ENCODE results near the gene INPP4A.

DNA sequence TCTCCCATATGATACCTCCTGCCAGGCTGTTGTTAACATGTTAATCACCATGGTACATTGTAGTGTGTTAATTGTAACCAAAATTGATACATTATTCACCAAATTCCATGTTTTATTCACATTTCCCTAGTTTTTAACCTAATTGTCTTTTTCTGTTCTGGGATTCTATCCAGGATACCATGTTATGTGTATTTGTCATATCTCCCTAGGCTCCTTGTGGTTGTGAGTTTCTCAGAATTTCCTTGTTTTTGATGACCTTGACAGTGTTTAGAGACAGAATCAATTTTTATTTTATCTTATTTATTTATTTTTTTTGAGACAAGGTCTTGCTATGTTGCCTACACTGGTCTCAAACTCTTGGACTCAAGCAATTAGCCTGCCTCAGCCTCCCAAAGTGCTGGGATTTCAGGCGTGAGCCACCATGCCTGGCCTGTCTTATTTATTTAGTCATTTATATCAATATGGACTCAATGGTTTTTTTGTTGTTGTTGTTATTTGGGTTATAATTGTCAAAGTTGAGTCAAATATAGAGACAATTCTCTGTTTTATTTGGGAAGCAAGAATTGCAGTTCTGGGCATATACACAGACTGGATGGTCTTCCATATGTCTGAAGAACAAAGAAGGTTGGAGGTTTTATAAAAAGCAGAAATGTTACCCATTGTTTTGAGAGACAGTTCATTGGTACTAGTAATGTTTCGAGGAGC, 42.6 kb downstream of the INPP4A start:
- TF ChIP-seq SPI1 (IDR thresholded peaks at IDR 0.05; ENCODE audit: borderline replicate concordance, insufficient read depth, low read depth, low read length) (peak; percentile 47; the same call in 1 of the 2 replicates), CHD4 (IDR thresholded peaks at IDR 0.05) (no peak), MEF2A (IDR thresholded peaks at IDR 0.05; ENCODE audit: insufficient read depth, low read depth, low read length) (no peak), MYC (IDR thresholded peaks at IDR 0.05; ENCODE audit: insufficient read depth, insufficient read length, insufficient replicate concordance, low read length, severe bottlenecking) (no peak)
- TF ChIP-seq, protein P1, sequence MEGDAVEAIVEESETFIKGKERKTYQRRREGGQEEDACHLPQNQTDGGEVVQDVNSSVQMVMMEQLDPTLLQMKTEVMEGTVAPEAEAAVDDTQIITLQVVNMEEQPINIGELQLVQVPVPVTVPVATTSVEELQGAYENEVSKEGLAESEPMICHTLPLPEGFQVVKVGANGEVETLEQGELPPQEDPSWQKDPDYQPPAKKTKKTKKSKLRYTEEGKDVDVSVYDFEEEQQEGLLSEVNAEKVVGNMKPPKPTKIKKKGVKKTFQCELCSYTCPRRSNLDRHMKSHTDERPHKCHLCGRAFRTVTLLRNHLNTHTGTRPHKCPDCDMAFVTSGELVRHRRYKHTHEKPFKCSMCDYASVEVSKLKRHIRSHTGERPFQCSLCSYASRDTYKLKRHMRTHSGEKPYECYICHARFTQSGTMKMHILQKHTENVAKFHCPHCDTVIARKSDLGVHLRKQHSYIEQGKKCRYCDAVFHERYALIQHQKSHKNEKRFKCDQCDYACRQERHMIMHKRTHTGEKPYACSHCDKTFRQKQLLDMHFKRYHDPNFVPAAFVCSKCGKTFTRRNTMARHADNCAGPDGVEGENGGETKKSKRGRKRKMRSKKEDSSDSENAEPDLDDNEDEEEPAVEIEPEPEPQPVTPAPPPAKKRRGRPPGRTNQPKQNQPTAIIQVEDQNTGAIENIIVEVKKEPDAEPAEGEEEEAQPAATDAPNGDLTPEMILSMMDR (IDR thresholded peaks at IDR 0.05 in 2 of 3, conservative IDR thresholded peaks at IDR 0.05 in 1 of 3; ENCODE audit: control insufficient read depth in 2 of 3, extremely low read depth in 1 of 3, insufficient read depth in 1 of 3, low read depth in 3 of 3, low read length in 3 of 3), result no peak
- TF ChIP-seq, protein P2, sequence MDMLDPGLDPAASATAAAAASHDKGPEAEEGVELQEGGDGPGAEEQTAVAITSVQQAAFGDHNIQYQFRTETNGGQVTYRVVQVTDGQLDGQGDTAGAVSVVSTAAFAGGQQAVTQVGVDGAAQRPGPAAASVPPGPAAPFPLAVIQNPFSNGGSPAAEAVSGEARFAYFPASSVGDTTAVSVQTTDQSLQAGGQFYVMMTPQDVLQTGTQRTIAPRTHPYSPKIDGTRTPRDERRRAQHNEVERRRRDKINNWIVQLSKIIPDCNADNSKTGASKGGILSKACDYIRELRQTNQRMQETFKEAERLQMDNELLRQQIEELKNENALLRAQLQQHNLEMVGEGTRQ (IDR thresholded peaks at IDR 0.05; ENCODE audit: borderline replicate concordance, low read depth, low read length), result no peak

All from GM12878 (cell line).